ENCODE results near the gene RAB10. TPM values are rescaled to one million over a fixed set of nuclear protein-coding genes. Genes with fewer than 3 reads are reported as not detected.

The RAB10 gene
- total RNA-seq, 1 donor from 2014 or later, result 181 TPM

- DNase-seq (ENCODE audit: low spot score in 2 of 2), result no peak
Observed at GRCh38 chr2:26058390-26058789, 24.5 kb downstream of the RAB10 start.

GRCh38 chr2:26059542-26059941 is 25.7 kb downstream of the RAB10 start:
- DNase-seq (ENCODE audit: low spot score in 2 of 2), result no peak
- no peaks in the 10 kb centered on the region for H3K27me3 ChIP-seq
- H3K9me3 ChIP-seq, result no peaks in the 10 kb centered on the region
- peaks cover 0 to 3% of the 10 kb centered on the region in 2 donors for H3K36me3 ChIP-seq
- no peak overlapping the region for H3K27ac ChIP-seq
- no peak for TF ChIP-seq CTCF (IDR thresholded peaks at IDR 0.05)
- intact Hi-C loops (cut with DNase I), result no loop called here
- H3K4me3 ChIP-seq, result no peak overlapping the region
- peaks cover 5 to 7% of the 10 kb centered on the region in 2 donors for H3K4me1 ChIP-seq

More at GRCh38 chr2:26058390-26058789, 24.5 kb downstream of the RAB10 start:
- Histone ChIP-seq H3K36me3 (no peaks in the 10 kb centered on the region), H3K4me1 (peaks cover 6 to 7% of the 10 kb centered on the region in 2 donors), H3K27ac (no peak overlapping the region), H3K27me3 (no peaks in the 10 kb centered on the region), H3K4me3 (no peak overlapping the region), H3K9me3 (no peaks in the 10 kb centered on the region)
- intact Hi-C loops (cut with DNase I), result no loop called here
- no peak for TF ChIP-seq CTCF (IDR thresholded peaks at IDR 0.05)

- DNase-seq (ENCODE audit: low spot score in 2 of 2), result no peak
- intact Hi-C loops (cut with DNase I), result no loop called here
Observed at GRCh38 chr2:26061539-26061938, 27.7 kb downstream of the RAB10 start.

GRCh38 chr2:26064846-26065245 is 31.0 kb downstream of the RAB10 start:
- H3K36me3 ChIP-seq, result peaks cover 0 to 3% of the 10 kb centered on the region in 2 donors
- intact Hi-C loops (cut with DNase I), result no loop called here
- H3K4me3 ChIP-seq, result no peak overlapping the region
- peaks cover 0 to 9% of the 10 kb centered on the region in 2 donors for H3K4me1 ChIP-seq
- no peaks in the 10 kb centered on the region for H3K9me3 ChIP-seq
- DNase-seq (ENCODE audit: low spot score in 2 of 2), result no peak
- H3K27me3 ChIP-seq, result no peaks in the 10 kb centered on the region
- no peak for TF ChIP-seq CTCF (IDR thresholded peaks at IDR 0.05)
- H3K27ac ChIP-seq, result no peak overlapping the region

More at GRCh38 chr2:26061539-26061938, 27.7 kb downstream of the RAB10 start:
- H3K27ac ChIP-seq, result no peak overlapping the region
- H3K27me3 ChIP-seq, result no peaks in the 10 kb centered on the region
- peaks cover 0 to 1% of the 10 kb centered on the region in 2 donors for H3K4me1 ChIP-seq
- H3K4me3 ChIP-seq, result no peak overlapping the region
- no peaks in the 10 kb centered on the region for H3K9me3 ChIP-seq
- TF ChIP-seq CTCF (IDR thresholded peaks at IDR 0.05), result no peak
- peaks cover 0 to 3% of the 10 kb centered on the region in 2 donors for H3K36me3 ChIP-seq

DNA sequence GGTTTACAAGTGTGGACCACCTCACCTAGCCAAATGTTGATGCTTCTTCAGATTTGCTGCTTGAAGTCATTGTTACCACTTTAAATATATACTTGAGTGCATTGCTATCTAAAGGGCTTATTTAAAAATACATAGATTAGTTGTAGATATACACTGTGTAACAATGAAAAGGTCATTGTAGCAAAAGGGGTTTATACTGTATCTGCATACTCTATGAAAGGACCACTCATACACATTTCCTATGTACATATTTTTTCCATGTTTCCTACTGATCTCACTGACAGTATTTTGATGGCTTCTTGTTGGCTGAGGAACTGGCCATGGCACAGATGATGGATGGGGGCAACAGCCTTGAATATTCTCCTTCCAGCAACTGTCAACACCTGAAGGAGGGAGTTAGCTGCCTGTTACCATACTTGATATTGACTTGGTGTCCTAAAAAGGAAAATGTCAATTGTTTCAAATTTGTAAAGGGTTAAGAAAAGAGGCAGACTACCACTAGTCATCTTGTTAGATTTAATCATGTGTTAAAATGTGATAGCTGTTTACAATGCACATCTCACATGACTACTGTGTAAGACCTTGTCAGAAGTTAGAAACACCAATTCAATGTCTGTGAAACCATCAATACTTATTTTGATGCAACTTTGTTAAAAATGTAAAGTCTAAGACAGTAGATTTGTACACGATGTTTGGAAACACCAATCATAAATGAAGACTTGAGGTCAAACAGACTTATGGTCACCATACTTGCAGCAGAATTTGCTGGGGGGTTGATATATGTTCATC is 33.5 kb downstream of the RAB10 start:
- Histone ChIP-seq H3K27ac (no peak overlapping the region), H3K27me3 (no peaks in the 10 kb centered on the region), H3K36me3 (peaks cover 0 to 3% of the 10 kb centered on the region in 2 donors), H3K4me1 (peaks cover 0 to 12% of the 10 kb centered on the region in 2 donors), H3K9me3 (no peaks in the 10 kb centered on the region), H3K4me3 (no peak overlapping the region)
- intact Hi-C loops (cut with DNase I), result no loop called here
- no peak for DNase-seq (ENCODE audit: low spot score in 2 of 2)
- TF ChIP-seq CTCF (IDR thresholded peaks at IDR 0.05), result no peak

Data from ascending aorta (tissue), 2 donors.